Fibroblast of lung (primary cell): ENCODE results near the gene SIN3B.

Experiments used
- EZH2 ChIP-seq: IDR thresholded peaks from 2 replicates; pipeline ENCODE4 v1.5.1; 2012; ENCODE audit warnings: low read length, control low read depth, mild to moderate bottlenecking; ENCODE audit errors: missing control alignments
- TF ChIP-seq, protein P1 (sequence below), 2 donors: IDR thresholded peaks in 1 of 2; conservative IDR thresholded peaks in 1 of 2; 1 replicate in 1 of 2; 2 replicates in 1 of 2; pipeline ENCODE4 v1.5.1; 2011 to 2012; ENCODE audit warnings: low read length in 2 of 2, control low read depth in 1 of 2, inconsistent platforms in 1 of 2, low read depth in 1 of 2, mild to moderate bottlenecking in 1 of 2

DNA sequence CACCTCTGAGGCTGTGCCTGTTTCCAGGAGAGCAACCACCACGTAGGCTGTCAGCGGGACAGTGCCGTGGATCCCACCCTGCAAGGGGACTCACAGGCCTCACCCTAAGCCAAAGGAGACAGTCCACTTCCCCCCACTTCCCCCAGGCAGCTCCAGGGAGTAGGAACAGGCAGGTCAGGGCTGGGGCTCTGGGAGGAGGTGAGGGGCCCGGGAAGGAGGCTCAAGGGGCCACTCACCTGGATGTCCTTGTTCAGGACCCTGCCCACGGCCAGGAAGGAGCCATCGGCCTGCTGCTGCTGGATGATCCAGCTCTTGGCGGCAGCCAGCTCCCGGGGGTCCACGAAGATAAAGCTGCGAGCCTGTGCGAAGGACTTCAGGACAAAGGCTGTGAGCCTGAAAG, 85.2 kb downstream of the SIN3B start:
- no peak for TF ChIP-seq EZH2
- TF ChIP-seq, protein P1, sequence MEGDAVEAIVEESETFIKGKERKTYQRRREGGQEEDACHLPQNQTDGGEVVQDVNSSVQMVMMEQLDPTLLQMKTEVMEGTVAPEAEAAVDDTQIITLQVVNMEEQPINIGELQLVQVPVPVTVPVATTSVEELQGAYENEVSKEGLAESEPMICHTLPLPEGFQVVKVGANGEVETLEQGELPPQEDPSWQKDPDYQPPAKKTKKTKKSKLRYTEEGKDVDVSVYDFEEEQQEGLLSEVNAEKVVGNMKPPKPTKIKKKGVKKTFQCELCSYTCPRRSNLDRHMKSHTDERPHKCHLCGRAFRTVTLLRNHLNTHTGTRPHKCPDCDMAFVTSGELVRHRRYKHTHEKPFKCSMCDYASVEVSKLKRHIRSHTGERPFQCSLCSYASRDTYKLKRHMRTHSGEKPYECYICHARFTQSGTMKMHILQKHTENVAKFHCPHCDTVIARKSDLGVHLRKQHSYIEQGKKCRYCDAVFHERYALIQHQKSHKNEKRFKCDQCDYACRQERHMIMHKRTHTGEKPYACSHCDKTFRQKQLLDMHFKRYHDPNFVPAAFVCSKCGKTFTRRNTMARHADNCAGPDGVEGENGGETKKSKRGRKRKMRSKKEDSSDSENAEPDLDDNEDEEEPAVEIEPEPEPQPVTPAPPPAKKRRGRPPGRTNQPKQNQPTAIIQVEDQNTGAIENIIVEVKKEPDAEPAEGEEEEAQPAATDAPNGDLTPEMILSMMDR (conservative IDR thresholded peaks at IDR 0.05 in 1 of 2, IDR thresholded peaks at IDR 0.05 in 1 of 2; ENCODE audit: low read depth in 1 of 2, low read length in 2 of 2) = no peak
